WTC11 (cell line): ENCODE measurements around the gene XDH.

Experiments
- FOXK1 ChIP-seq: sonication (generic); formaldehyde crosslinking; IDR thresholded peaks from 2 replicates; pipeline ENCODE4 v1.8.0; 2022; ENCODE audit warnings: mild to moderate bottlenecking, moderate library complexity, missing genetic modification reagents
- GABPB1 ChIP-seq: sonication (generic); formaldehyde crosslinking; IDR thresholded peaks from 2 replicates; pipeline ENCODE4 v1.8.1; 2023; ENCODE audit warnings: mild to moderate bottlenecking, missing genetic modification reagents
- JUN ChIP-seq: sonication (generic); formaldehyde crosslinking; IDR thresholded peaks from 2 replicates; pipeline ENCODE4 v1.8.0; 2023; ENCODE audit warnings: mild to moderate bottlenecking, missing genetic modification reagents
- TF ChIP-seq, protein P1 (sequence below): fragments of 200-600 bp; IDR thresholded peaks from 2 replicates; pipeline ENCODE4 v1.8.0; 2022; ENCODE audit warnings: antibody characterized with exemption
- TF ChIP-seq, protein P2 (sequence below): sonication (generic); formaldehyde crosslinking; IDR thresholded peaks from 2 replicates; pipeline ENCODE4 v1.8.1; 2022; ENCODE audit warnings: missing genetic modification reagents, borderline replicate concordance

DNA sequence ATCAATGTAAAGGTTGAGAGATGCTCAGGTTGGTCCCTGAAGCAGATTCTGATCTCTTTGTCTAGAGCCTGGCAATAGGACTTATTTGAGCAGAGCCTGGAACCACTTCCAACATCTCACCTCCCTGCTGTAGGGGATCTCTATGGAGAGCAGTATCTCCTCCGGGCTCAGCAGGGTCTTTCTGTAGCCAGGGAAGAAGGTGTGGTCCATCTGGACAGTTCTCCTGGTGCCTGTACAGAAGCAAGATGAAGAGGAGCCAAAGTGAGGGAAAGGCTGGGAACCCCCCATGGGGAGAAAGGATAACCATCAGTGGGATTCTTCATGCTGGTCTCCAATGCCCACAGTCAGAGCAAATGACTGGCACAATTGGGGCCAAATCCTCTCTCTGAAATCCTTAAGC is 34.8 kb downstream of the XDH start:
- TF ChIP-seq GABPB1 (no peak), JUN (CRISPR knock-in tag) (no peak), FOXK1 (CRISPR knock-in tag) (no peak)
- TF ChIP-seq, protein P1, sequence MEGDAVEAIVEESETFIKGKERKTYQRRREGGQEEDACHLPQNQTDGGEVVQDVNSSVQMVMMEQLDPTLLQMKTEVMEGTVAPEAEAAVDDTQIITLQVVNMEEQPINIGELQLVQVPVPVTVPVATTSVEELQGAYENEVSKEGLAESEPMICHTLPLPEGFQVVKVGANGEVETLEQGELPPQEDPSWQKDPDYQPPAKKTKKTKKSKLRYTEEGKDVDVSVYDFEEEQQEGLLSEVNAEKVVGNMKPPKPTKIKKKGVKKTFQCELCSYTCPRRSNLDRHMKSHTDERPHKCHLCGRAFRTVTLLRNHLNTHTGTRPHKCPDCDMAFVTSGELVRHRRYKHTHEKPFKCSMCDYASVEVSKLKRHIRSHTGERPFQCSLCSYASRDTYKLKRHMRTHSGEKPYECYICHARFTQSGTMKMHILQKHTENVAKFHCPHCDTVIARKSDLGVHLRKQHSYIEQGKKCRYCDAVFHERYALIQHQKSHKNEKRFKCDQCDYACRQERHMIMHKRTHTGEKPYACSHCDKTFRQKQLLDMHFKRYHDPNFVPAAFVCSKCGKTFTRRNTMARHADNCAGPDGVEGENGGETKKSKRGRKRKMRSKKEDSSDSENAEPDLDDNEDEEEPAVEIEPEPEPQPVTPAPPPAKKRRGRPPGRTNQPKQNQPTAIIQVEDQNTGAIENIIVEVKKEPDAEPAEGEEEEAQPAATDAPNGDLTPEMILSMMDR = no peak
- TF ChIP-seq, protein P2, sequence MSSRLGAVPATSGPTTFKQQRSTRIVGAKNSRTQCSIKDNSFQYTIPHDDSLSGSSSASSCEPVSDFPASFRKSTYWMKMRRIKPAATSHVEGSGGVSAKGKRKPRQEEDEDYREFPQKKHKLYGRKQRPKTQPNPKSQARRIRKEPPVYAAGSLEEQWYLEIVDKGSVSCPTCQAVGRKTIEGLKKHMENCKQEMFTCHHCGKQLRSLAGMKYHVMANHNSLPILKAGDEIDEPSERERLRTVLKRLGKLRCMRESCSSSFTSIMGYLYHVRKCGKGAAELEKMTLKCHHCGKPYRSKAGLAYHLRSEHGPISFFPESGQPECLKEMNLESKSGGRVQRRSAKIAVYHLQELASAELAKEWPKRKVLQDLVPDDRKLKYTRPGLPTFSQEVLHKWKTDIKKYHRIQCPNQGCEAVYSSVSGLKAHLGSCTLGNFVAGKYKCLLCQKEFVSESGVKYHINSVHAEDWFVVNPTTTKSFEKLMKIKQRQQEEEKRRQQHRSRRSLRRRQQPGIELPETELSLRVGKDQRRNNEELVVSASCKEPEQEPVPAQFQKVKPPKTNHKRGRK = no peak
